ENCODE data around the gene TBC1D3G. TPM values are rescaled to one million over a fixed set of nuclear protein-coding genes. Genes with fewer than 3 reads are reported as not detected.
"Not testable (repeated sequence)": the region's sequence is repeated elsewhere in the genome, so short reads cannot be mapped to it uniquely, and the experiment has no call there.

TBC1D3G gene
- total and polyA plus RNA-seq, 2 of the 13 experiments (the other 11 are each of a cell fraction or from before 2014, with no cell fraction given), result not detected

- intact Hi-C loops (cut with micrococcal nuclease; ENCODE audit: unreplicated experiment); CTCF ChIA-PET (ENCODE audit: low intra/inter-chr PET ratio, low total read pairs); POLR2A ChIA-PET; H3K4me3 ChIP-seq (replicated peaks in 1 of 3; ENCODE audit: insufficient read depth in 1 of 3, low read depth in 2 of 3, low read length in 3 of 3); H3K27ac ChIP-seq (ENCODE audit: extremely low read length, insufficient read depth, low read length); DNase-seq (ENCODE audit: low spot score); H4K20me1 ChIP-seq (ENCODE audit: insufficient read depth, low read length); ATAC-seq; FAIRE-seq; H3K4me1 ChIP-seq (ENCODE audit: insufficient read depth, low read length); in situ Hi-C loops (cut with HindIII; ENCODE audit: extremely low pct_ligation_motif_present, low pct_unique_long_range_greater_than_20kb); H2AFZ ChIP-seq (ENCODE audit: low read length); H3K4me2 ChIP-seq (ENCODE audit: low read depth, low read length); H3K36me3 ChIP-seq (replicated peaks in 1 of 2; ENCODE audit: control insufficient read depth in 1 of 2, insufficient read depth in 2 of 2, low read length in 2 of 2); H3K79me2 ChIP-seq (ENCODE audit: insufficient read depth, low read length); H3K9me3 ChIP-seq (ENCODE audit: low read length); H3K9ac ChIP-seq (ENCODE audit: insufficient read depth, low read depth, low read length); H3K27me3 ChIP-seq (ENCODE audit: control insufficient read depth in 1 of 2, insufficient read depth in 2 of 2, low read length in 2 of 2); BruUV-seq (replicated peaks): not testable (repeated sequence)
- WGBS (ENCODE audit: low lambda C conversion rate), result no CpG with 5 or more reads among the region's 7 CpGs
Observed at GRCh38 chr17:36375938-36376337, 52.3 kb downstream of the TBC1D3G start.

Small RNAs within 50 kb of the gene (small RNA-seq; reads per million reads assigned to genes)
- 0 reads per million in 3 experiments for gene RF00019 (ENCODE audit: insufficient read depth in 2 of 3, insufficient read length in 3 of 3, low read depth in 2 of 3, low replicate concordance in 1 of 3)

Other genes with a start within 250 kb of the TBC1D3G start
- not detected in 2 replicates for gene CCL3, start 233.7 kb upstream of the TBC1D3G start, total RNA-seq (2016; rRNA removed; fragmentation: Illumina TruSeq; extraction: Trizol)
- gene CCL3, start 233.7 kb upstream of the TBC1D3G start, polyA plus RNA-seq (2011; rRNA removed), result not detected in 2 replicates
- not detected in 2 replicates for gene CCL4, start 220.1 kb upstream of the TBC1D3G start, total RNA-seq (2016; rRNA removed; fragmentation: Illumina TruSeq; extraction: Trizol)
- not detected in 2 replicates for gene CCL4, start 220.1 kb upstream of the TBC1D3G start, polyA plus RNA-seq (2011; rRNA removed)
- 1.8 TPM in 1 of 2 replicates, not detected in the other for gene TBC1D3B, start 147.2 kb upstream of the TBC1D3G start, total RNA-seq (2016; rRNA removed; fragmentation: Illumina TruSeq; extraction: Trizol)
- 1.1 and 2.1 TPM in 2 replicates for gene TBC1D3B, start 147.2 kb upstream of the TBC1D3G start, polyA plus RNA-seq (2011; rRNA removed)
- gene CCL3L1, start 127.1 kb upstream of the TBC1D3G start, total RNA-seq (2016; rRNA removed; fragmentation: Illumina TruSeq; extraction: Trizol), result not detected in 2 replicates
- gene CCL3L1, start 127.1 kb upstream of the TBC1D3G start, polyA plus RNA-seq (2011; rRNA removed), result not detected in 2 replicates
- gene CCL4L2, start 112.8 kb upstream of the TBC1D3G start, total RNA-seq (2016; rRNA removed; fragmentation: Illumina TruSeq; extraction: Trizol), result not detected in 2 replicates
- not detected in 2 replicates for gene CCL4L2, start 112.8 kb upstream of the TBC1D3G start, polyA plus RNA-seq (2011; rRNA removed)
- gene TBC1D3I, start 59.3 kb upstream of the TBC1D3G start, total RNA-seq (2016; rRNA removed; fragmentation: Illumina TruSeq; extraction: Trizol), result 0.15 TPM in 1 of 2 replicates, not detected in the other
- 0.30 and 0.53 TPM in 2 replicates for gene TBC1D3I, start 59.3 kb upstream of the TBC1D3G start, polyA plus RNA-seq (2011; rRNA removed)
- 0.09 TPM in 1 of 2 replicates, not detected in the other for gene TBC1D3H, start 64.6 kb downstream of the TBC1D3G start, total RNA-seq (2016; rRNA removed; fragmentation: Illumina TruSeq; extraction: Trizol)
- not detected in 2 replicates for gene TBC1D3H, start 64.6 kb downstream of the TBC1D3G start, polyA plus RNA-seq (2011; rRNA removed)
- gene ZNHIT3, start 162.8 kb downstream of the TBC1D3G start, total RNA-seq (2016; rRNA removed; fragmentation: Illumina TruSeq; extraction: Trizol), result 66.6 and 88.3 TPM in 2 replicates
- 60.9 and 77.4 TPM in 2 replicates for gene ZNHIT3, start 162.8 kb downstream of the TBC1D3G start, polyA plus RNA-seq (2011; rRNA removed)
- 46.8 and 75.7 TPM in 2 replicates for gene MYO19, start 211.0 kb downstream of the TBC1D3G start, total RNA-seq (2016; rRNA removed; fragmentation: Illumina TruSeq; extraction: Trizol)
- gene MYO19, start 211.0 kb downstream of the TBC1D3G start, polyA plus RNA-seq (2011; rRNA removed), result 80.8 and 82.3 TPM in 2 replicates
- 24.0 and 26.5 TPM in 2 replicates for gene PIGW, start 211.1 kb downstream of the TBC1D3G start, total RNA-seq (2016; rRNA removed; fragmentation: Illumina TruSeq; extraction: Trizol)
- 6.6 and 9.0 TPM in 2 replicates for gene PIGW, start 211.1 kb downstream of the TBC1D3G start, polyA plus RNA-seq (2011; rRNA removed)
- gene GGNBP2, start 221.0 kb downstream of the TBC1D3G start, total RNA-seq (2016; rRNA removed; fragmentation: Illumina TruSeq; extraction: Trizol), result 53.3 and 59.6 TPM in 2 replicates
- gene GGNBP2, start 221.0 kb downstream of the TBC1D3G start, polyA plus RNA-seq (2011; rRNA removed), result 75.5 and 84.2 TPM in 2 replicates

All from HepG2 (cell line).